HEK293 (cell line): ENCODE results near the gene TPP2.

Experiments
- CTCF ChIA-PET: fragments of 350-600 bp; formaldehyde crosslinking; extraction: SDS; loops from one replicate; lab custom pipeline; 2021; ENCODE audit warnings: antibody characterized with exemption; lab: Yijun Ruan, JAX
- POLR2A ChIA-PET: fragments of 300-600 bp; formaldehyde crosslinking; extraction: SDS; loops from one replicate; lab custom pipeline; 2020; ENCODE audit warnings: antibody characterized with exemption, inconsistent platforms; lab: Yijun Ruan, JAX
- H3K27ac ChIP-seq: fragments of 200-500 bp; sonication (Bioruptor generic); 2 replicates; pipeline ENCODE4 v1.5.1; 2014; ENCODE audit warnings: low read depth, low read length, control low read depth, inconsistent platforms; ENCODE audit errors: extremely low read depth
- H3K36me3 ChIP-seq, 2 experiments: fragments of 200-500 bp in 1 of 2; sonication (Bioruptor generic) in 1 of 2; 1 replicate in 1 of 2; 2 replicates in 1 of 2; pipeline ENCODE4 v1.5.1; 2014 to 2017; ENCODE audit warnings: inconsistent platforms in 2 of 2, low read length in 2 of 2; ENCODE audit not compliant: control insufficient read depth in 2 of 2, insufficient read depth in 1 of 2
- H3K4me1 ChIP-seq: fragments of 200-500 bp; sonication (Bioruptor generic); 2 replicates; pipeline ENCODE4 v1.5.1; 2014; ENCODE audit warnings: mild to moderate bottlenecking, low read length, inconsistent platforms; ENCODE audit not compliant: control insufficient read depth, insufficient read depth
- H3K4me3 ChIP-seq: 2 replicates; pipeline ENCODE4 v1.5.1; 2011; ENCODE audit warnings: low read depth, mild to moderate bottlenecking, control low read depth, low read length, moderate library complexity
- H3K9me3 ChIP-seq: fragments of 200-500 bp; sonication (Bioruptor generic); 2 replicates; pipeline ENCODE4 v1.5.1; 2014; ENCODE audit warnings: low read depth, low read length, inconsistent platforms; ENCODE audit not compliant: control insufficient read depth, insufficient read depth
- GLIS1 ChIP-seq: fragments of 450-650 bp; formaldehyde crosslinking; IDR thresholded peaks from 2 replicates; pipeline ENCODE4 v1.5.1; 2016; ENCODE audit warnings: missing biosample characterization, missing genetic modification characterization
- KLF10 ChIP-seq: fragments of 450-650 bp; IDR thresholded peaks from 2 replicates; pipeline ENCODE4 v1.5.1; 2018; ENCODE audit warnings: missing biosample characterization, mild to moderate bottlenecking, missing genetic modification characterization
- KLF16 ChIP-seq: fragments of 450-650 bp; formaldehyde crosslinking; IDR thresholded peaks from 2 replicates; pipeline ENCODE4 v1.5.1; 2017; ENCODE audit warnings: missing biosample characterization, missing genetic modification characterization
- ZBTB21 ChIP-seq: fragments of 450-650 bp; formaldehyde crosslinking; IDR thresholded peaks from 2 replicates; pipeline ENCODE4 v1.5.1; 2017; ENCODE audit warnings: missing biosample characterization, missing genetic modification characterization
- ZFP37 ChIP-seq: fragments of 450-650 bp; formaldehyde crosslinking; IDR thresholded peaks from 2 replicates; pipeline ENCODE4 v1.5.1; 2016; ENCODE audit warnings: missing biosample characterization, missing genetic modification characterization
- ZIC2 ChIP-seq: fragments of 450-650 bp; formaldehyde crosslinking; IDR thresholded peaks from 2 replicates; pipeline ENCODE4 v1.5.1; 2016; ENCODE audit warnings: missing biosample characterization, missing genetic modification characterization
- ZNF10 ChIP-seq: fragments of 450-650 bp; formaldehyde crosslinking; IDR thresholded peaks from 2 replicates; pipeline ENCODE4 v1.5.1; 2017; ENCODE audit warnings: missing biosample characterization, missing genetic modification characterization
- ZNF561 ChIP-seq: fragments of 450-650 bp; IDR thresholded peaks from 2 replicates; pipeline ENCODE4 v1.5.1; 2018; ENCODE audit warnings: missing biosample characterization, missing genetic modification characterization, borderline replicate concordance
- ZNF610 ChIP-seq: fragments of 450-650 bp; formaldehyde crosslinking; IDR thresholded peaks from 2 replicates; pipeline ENCODE4 v1.5.1; 2016; ENCODE audit warnings: missing biosample characterization, missing genetic modification characterization, borderline replicate concordance
- ZNF776 ChIP-seq: fragments of 450-650 bp; formaldehyde crosslinking; IDR thresholded peaks from 2 replicates; pipeline ENCODE4 v1.5.0; 2017; ENCODE audit warnings: missing biosample characterization, missing genetic modification characterization, borderline replicate concordance
- ZNF837 ChIP-seq: fragments of 450-650 bp; formaldehyde crosslinking; IDR thresholded peaks from 2 replicates; pipeline ENCODE4 v1.5.1; 2016; ENCODE audit warnings: missing biosample characterization, missing genetic modification characterization
- ZSCAN16 ChIP-seq: fragments of 450-650 bp; formaldehyde crosslinking; IDR thresholded peaks from 2 replicates; pipeline ENCODE4 v1.5.1; 2016; ENCODE audit warnings: missing biosample characterization, missing genetic modification characterization
- TF ChIP-seq, protein P1 (sequence below): fragments of 450-650 bp; formaldehyde crosslinking; IDR thresholded peaks from 2 replicates; pipeline ENCODE4 v1.5.1; 2016; ENCODE audit warnings: missing biosample characterization, missing genetic modification characterization, borderline replicate concordance
- TF ChIP-seq, protein P2 (sequence below): fragments of 450-650 bp; formaldehyde crosslinking; IDR thresholded peaks from 2 replicates; pipeline ENCODE4 v1.5.1; 2016; ENCODE audit warnings: missing biosample characterization, missing genetic modification characterization
- TF ChIP-seq, protein P3 (sequence below): fragments of 450-650 bp; formaldehyde crosslinking; conservative IDR thresholded peaks from 2 replicates; pipeline ENCODE4 v1.5.1; 2016; ENCODE audit warnings: low read depth, missing biosample characterization, missing genetic modification characterization
- TF ChIP-seq, protein P4 (sequence below): fragments of 450-650 bp; formaldehyde crosslinking; IDR thresholded peaks from 2 replicates; pipeline ENCODE4 v1.5.1; 2016; ENCODE audit warnings: missing biosample characterization, missing genetic modification characterization
- TF ChIP-seq, protein P5 (sequence below): fragments of 450-650 bp; formaldehyde crosslinking; IDR thresholded peaks from 2 replicates; pipeline ENCODE4 v1.5.1; 2017; ENCODE audit warnings: missing biosample characterization, mild to moderate bottlenecking, missing genetic modification characterization, moderate library complexity
- TF ChIP-seq, protein P6 (sequence below): fragments of 450-650 bp; formaldehyde crosslinking; IDR thresholded peaks from 2 replicates; pipeline ENCODE4 v1.5.1; 2017; ENCODE audit warnings: missing biosample characterization, missing genetic modification characterization

The TPP2 gene

DNA sequence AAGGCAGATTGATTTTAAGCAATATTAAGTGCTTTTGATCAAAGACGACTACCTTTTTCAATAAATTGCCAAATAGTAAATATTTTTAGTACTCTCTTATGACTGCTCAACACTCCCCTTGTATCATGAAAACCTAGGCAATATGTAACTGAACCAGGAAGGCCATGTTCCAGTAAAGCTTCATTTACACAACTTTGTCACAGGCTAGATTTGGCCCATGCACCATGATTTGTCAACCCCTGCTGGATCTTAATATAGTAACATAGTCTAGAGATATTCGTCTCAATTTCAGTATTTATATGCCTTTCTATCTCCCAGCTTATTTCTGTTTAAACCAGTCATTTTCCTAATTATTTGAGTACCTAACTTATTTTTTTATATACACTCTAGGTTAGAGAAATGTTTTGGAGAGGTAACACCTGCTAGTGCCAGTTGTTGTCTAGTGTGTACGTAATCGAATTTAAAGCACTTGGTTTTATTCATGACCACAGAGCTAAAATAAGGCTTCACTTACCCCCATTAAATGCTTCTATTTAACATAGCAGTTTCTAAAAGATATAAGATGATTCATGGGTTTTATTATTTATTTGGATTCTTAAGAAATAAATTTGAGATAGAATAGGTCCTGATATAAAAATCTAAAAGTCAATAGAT lies 21.0 kb downstream of the TPP2 start (continued):
- TF ChIP-seq, protein P1, sequence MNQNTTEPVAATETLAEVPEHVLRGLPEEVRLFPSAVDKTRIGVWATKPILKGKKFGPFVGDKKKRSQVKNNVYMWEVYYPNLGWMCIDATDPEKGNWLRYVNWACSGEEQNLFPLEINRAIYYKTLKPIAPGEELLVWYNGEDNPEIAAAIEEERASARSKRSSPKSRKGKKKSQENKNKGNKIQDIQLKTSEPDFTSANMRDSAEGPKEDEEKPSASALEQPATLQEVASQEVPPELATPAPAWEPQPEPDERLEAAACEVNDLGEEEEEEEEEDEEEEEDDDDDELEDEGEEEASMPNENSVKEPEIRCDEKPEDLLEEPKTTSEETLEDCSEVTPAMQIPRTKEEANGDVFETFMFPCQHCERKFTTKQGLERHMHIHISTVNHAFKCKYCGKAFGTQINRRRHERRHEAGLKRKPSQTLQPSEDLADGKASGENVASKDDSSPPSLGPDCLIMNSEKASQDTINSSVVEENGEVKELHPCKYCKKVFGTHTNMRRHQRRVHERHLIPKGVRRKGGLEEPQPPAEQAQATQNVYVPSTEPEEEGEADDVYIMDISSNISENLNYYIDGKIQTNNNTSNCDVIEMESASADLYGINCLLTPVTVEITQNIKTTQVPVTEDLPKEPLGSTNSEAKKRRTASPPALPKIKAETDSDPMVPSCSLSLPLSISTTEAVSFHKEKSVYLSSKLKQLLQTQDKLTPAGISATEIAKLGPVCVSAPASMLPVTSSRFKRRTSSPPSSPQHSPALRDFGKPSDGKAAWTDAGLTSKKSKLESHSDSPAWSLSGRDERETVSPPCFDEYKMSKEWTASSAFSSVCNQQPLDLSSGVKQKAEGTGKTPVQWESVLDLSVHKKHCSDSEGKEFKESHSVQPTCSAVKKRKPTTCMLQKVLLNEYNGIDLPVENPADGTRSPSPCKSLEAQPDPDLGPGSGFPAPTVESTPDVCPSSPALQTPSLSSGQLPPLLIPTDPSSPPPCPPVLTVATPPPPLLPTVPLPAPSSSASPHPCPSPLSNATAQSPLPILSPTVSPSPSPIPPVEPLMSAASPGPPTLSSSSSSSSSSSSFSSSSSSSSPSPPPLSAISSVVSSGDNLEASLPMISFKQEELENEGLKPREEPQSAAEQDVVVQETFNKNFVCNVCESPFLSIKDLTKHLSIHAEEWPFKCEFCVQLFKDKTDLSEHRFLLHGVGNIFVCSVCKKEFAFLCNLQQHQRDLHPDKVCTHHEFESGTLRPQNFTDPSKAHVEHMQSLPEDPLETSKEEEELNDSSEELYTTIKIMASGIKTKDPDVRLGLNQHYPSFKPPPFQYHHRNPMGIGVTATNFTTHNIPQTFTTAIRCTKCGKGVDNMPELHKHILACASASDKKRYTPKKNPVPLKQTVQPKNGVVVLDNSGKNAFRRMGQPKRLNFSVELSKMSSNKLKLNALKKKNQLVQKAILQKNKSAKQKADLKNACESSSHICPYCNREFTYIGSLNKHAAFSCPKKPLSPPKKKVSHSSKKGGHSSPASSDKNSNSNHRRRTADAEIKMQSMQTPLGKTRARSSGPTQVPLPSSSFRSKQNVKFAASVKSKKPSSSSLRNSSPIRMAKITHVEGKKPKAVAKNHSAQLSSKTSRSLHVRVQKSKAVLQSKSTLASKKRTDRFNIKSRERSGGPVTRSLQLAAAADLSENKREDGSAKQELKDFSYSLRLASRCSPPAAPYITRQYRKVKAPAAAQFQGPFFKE (tag by site-specific recombination), result no peak
- TF ChIP-seq, protein P2, sequence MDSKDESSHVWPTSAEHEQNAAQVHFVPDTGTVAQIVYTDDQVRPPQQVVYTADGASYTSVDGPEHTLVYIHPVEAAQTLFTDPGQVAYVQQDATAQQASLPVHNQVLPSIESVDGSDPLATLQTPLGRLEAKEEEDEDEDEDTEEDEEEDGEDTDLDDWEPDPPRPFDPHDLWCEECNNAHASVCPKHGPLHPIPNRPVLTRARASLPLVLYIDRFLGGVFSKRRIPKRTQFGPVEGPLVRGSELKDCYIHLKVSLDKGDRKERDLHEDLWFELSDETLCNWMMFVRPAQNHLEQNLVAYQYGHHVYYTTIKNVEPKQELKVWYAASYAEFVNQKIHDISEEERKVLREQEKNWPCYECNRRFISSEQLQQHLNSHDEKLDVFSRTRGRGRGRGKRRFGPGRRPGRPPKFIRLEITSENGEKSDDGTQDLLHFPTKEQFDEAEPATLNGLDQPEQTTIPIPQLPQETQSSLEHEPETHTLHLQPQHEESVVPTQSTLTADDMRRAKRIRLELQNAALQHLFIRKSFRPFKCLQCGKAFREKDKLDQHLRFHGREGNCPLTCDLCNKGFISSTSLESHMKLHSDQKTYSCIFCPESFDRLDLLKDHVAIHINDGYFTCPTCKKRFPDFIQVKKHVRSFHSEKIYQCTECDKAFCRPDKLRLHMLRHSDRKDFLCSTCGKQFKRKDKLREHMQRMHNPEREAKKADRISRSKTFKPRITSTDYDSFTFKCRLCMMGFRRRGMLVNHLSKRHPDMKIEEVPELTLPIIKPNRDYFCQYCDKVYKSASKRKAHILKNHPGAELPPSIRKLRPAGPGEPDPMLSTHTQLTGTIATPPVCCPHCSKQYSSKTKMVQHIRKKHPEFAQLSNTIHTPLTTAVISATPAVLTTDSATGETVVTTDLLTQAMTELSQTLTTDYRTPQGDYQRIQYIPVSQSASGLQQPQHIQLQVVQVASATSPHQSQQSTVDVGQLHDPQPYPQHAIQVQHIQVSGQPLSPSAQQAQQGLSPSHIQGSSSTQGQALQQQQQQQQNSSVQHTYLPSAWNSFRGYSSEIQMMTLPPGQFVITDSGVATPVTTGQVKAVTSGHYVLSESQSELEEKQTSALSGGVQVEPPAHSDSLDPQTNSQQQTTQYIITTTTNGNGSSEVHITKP (tag by site-specific recombination), result no peak
- no peak for TF ChIP-seq ZNF561

DNA sequence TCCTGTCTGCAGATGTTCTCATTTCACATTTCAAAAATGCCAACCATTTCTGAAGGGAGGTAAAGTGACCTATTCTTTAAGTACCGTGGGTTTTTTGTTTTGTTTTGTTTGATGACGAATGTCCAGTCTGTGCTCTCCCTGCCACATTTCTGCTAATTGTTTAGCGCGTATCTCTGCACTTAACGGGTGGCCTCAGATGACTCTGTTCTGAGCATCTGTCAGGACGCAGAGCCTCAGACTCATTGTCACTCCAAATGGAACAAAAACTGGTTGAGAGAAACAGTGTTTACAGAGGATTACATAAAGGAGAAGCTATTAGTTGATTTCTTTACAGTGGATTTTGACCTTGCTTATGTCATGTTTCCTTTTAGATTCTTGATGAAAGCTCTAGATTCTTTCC lies 23.7 kb downstream of the TPP2 start:
- Histone ChIP-seq H3K9me3 (no peaks in the 10 kb centered on the region), H3K4me1 (no peaks in the 10 kb centered on the region), H3K27ac (no peak overlapping the region), H3K4me3 (no peak overlapping the region), H3K36me3 (peaks cover 19 to 74% of the 10 kb centered on the region in 2 experiments)
- POLR2A ChIA-PET, result no interaction called here
- CTCF ChIA-PET, result no interaction called here
- TF ChIP-seq ZNF837 (tag by site-specific recombination) (no peak), KLF10 (tag by site-specific recombination) (no peak), KLF16 (tag by site-specific recombination) (no peak), ZIC2 (tag by site-specific recombination) (no peak), ZNF610 (tag by site-specific recombination) (no peak), ZFP37 (tag by site-specific recombination) (no peak), ZNF10 (tag by site-specific recombination) (no peak), ZNF776 (tag by site-specific recombination) (no peak), ZBTB21 (no peak), GLIS1 (no peak), ZSCAN16 (tag by site-specific recombination) (no peak)
- TF ChIP-seq, protein P3, sequence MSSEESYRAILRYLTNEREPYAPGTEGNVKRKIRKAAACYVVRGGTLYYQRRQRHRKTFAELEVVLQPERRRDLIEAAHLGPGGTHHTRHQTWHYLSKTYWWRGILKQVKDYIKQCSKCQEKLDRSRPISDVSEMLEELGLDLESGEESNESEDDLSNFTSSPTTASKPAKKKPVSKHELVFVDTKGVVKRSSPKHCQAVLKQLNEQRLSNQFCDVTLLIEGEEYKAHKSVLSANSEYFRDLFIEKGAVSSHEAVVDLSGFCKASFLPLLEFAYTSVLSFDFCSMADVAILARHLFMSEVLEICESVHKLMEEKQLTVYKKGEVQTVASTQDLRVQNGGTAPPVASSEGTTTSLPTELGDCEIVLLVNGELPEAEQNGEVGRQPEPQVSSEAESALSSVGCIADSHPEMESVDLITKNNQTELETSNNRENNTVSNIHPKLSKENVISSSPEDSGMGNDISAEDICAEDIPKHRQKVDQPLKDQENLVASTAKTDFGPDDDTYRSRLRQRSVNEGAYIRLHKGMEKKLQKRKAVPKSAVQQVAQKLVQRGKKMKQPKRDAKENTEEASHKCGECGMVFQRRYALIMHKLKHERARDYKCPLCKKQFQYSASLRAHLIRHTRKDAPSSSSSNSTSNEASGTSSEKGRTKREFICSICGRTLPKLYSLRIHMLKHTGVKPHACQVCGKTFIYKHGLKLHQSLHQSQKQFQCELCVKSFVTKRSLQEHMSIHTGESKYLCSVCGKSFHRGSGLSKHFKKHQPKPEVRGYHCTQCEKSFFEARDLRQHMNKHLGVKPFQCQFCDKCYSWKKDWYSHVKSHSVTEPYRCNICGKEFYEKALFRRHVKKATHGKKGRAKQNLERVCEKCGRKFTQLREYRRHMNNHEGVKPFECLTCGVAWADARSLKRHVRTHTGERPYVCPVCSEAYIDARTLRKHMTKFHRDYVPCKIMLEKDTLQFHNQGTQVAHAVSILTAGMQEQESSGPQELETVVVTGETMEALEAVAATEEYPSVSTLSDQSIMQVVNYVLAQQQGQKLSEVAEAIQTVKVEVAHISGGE (tag by site-specific recombination), result no peak
- TF ChIP-seq, protein P4, sequence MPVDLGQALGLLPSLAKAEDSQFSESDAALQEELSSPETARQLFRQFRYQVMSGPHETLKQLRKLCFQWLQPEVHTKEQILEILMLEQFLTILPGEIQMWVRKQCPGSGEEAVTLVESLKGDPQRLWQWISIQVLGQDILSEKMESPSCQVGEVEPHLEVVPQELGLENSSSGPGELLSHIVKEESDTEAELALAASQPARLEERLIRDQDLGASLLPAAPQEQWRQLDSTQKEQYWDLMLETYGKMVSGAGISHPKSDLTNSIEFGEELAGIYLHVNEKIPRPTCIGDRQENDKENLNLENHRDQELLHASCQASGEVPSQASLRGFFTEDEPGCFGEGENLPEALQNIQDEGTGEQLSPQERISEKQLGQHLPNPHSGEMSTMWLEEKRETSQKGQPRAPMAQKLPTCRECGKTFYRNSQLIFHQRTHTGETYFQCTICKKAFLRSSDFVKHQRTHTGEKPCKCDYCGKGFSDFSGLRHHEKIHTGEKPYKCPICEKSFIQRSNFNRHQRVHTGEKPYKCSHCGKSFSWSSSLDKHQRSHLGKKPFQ (tag by site-specific recombination), result no peak
- TF ChIP-seq, protein P5, sequence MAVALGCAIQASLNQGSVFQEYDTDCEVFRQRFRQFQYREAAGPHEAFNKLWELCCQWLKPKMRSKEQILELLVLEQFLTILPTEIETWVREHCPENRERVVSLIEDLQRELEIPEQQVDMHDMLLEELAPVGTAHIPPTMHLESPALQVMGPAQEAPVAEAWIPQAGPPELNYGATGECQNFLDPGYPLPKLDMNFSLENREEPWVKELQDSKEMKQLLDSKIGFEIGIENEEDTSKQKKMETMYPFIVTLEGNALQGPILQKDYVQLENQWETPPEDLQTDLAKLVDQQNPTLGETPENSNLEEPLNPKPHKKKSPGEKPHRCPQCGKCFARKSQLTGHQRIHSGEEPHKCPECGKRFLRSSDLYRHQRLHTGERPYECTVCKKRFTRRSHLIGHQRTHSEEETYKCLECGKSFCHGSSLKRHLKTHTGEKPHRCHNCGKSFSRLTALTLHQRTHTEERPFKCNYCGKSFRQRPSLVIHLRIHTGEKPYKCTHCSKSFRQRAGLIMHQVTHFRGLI (tag by site-specific recombination), result no peak
- TF ChIP-seq, protein P6, sequence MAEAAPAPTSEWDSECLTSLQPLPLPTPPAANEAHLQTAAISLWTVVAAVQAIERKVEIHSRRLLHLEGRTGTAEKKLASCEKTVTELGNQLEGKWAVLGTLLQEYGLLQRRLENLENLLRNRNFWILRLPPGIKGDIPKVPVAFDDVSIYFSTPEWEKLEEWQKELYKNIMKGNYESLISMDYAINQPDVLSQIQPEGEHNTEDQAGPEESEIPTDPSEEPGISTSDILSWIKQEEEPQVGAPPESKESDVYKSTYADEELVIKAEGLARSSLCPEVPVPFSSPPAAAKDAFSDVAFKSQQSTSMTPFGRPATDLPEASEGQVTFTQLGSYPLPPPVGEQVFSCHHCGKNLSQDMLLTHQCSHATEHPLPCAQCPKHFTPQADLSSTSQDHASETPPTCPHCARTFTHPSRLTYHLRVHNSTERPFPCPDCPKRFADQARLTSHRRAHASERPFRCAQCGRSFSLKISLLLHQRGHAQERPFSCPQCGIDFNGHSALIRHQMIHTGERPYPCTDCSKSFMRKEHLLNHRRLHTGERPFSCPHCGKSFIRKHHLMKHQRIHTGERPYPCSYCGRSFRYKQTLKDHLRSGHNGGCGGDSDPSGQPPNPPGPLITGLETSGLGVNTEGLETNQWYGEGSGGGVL, result no peak
